Esophagus squamous epithelium (tissue), 5 donors: ENCODE data around the gene DLD. TPM values are rescaled to one million over a fixed set of nuclear protein-coding genes. Genes with fewer than 3 reads are reported as not detected.

ENCODE experiments used
- DNase-seq: peaks from one replicate; lab custom pipeline; 2025; lab: John Stamatoyannopoulos, UW
- H3K27ac ChIP-seq, 4 donors: fragments of 200-600 bp; sonication (generic); one replicate each; pipeline ENCODE4 v1.5.1; 2016 to 2019; ENCODE audit warnings: mild to moderate bottlenecking in 1 of 4
- H3K27me3 ChIP-seq, 4 donors: fragments of 200-600 bp; sonication (generic); 1 replicate in 3 of 4; 2 replicates in 1 of 4; pipeline versions ENCODE4 v1.5.1 to v1.6.0; 2017 to 2021; ENCODE audit warnings: antibody characterized with exemption in 1 of 4
- H3K36me3 ChIP-seq, 3 donors: fragments of 200-600 bp; sonication (generic); one replicate each; pipeline ENCODE4 v1.5.1; 2016 to 2019
- H3K4me1 ChIP-seq, 3 donors: fragments of 200-600 bp; sonication (generic); one replicate each; pipeline ENCODE4 v1.5.1; 2017 to 2019
- H3K4me3 ChIP-seq, 4 donors: fragments of 200-600 bp; sonication (generic); 1 replicate in 3 of 4; 2 replicates in 1 of 4; pipeline ENCODE4 v1.5.1; 2016 to 2019; ENCODE audit warnings: mild to moderate bottlenecking in 2 of 4, moderate library complexity in 1 of 4
- H3K9me3 ChIP-seq, 3 donors: fragments of 200-600 bp; sonication (generic); one replicate each; pipeline ENCODE4 v1.5.1; 2016 to 2019
- CTCF ChIP-seq, 6 experiments: fragments of 450-650 bp in 4 of 6; fragments of 200-600 bp in 2 of 6; sonication (generic) in 2 of 6; IDR thresholded peaks; one replicate each; pipeline ENCODE4 v1.5.1; 2016 to 2019; ENCODE audit warnings: antibody characterized with exemption in 6 of 6, mild to moderate bottlenecking in 4 of 6, moderate library complexity in 4 of 6
- POLR2A ChIP-seq, 4 donors: fragments of 450-650 bp; IDR thresholded peaks; one replicate each; pipeline ENCODE4 v1.6.1; 2017; ENCODE audit warnings: antibody characterized with exemption in 4 of 4, mild to moderate bottlenecking in 4 of 4, moderate library complexity in 3 of 4
- WGBS, 2 donors: methylation state at CpG; one replicate each; pipeline ENCODE4 v1.1.5; 2018; 5-methylcytosine and 5-hydroxymethylcytosine counted together
- intact Hi-C: fragments of 100-400 bp; cut with DNase I; formaldehyde crosslinking; loops from one replicate; pipeline ENCODE4 v1.15.0; 2022
- total RNA-seq, 4 donors: library from RNA; depleted of rRNA; stranded (reverse); fragments of >200 nt; gene quantifications; one replicate each; pipeline ENCODE4 v1.1.0, GENCODE V29; 2016
- donor health status: DM: yes; HTN: yes; CAD: no.

DLD gene
- total RNA-seq, 4 donors from 2014 or later = 48.6 to 132 (median 72.7) TPM

- intact Hi-C loops = no loop called here
- Histone ChIP-seq H3K4me3 (no peak overlapping the region), H3K9me3 (no peaks in the 10 kb centered on the region), H3K27me3 (peaks cover 0 to 12% (median 0%) of the 10 kb centered on the region in 4 donors), H3K4me1 (peaks cover 0 to 20% (median 6%) of the 10 kb centered on the region in 3 donors), H3K27ac (no peak overlapping the region), H3K36me3 (no peaks in the 10 kb centered on the region)
- 44 to 59% methylated on average over 2 of the region's 2 CpGs for WGBS, 2 donors
- no peak for DNase-seq
- TF ChIP-seq CTCF (IDR thresholded peaks at IDR 0.05) (no peak), POLR2A (IDR thresholded peaks at IDR 0.05) (no peak)
Observed at GRCh38 chr7:107857541-107857912, 33.5 kb upstream of the DLD start.

GRCh38 chr7:107858280-107858679 is 32.7 kb upstream of the DLD start:
- H3K27ac ChIP-seq = no peak overlapping the region
- intact Hi-C loops = no loop called here
- DNase-seq = no peak
- H3K36me3 ChIP-seq = no peaks in the 10 kb centered on the region
- TF ChIP-seq POLR2A (IDR thresholded peaks at IDR 0.05) (no peak), CTCF (IDR thresholded peaks at IDR 0.05) (no peak)
- H3K4me3 ChIP-seq = no peak overlapping the region
- no peaks in the 10 kb centered on the region for H3K9me3 ChIP-seq
- peaks cover 0 to 20% (median 6%) of the 10 kb centered on the region in 3 donors for H3K4me1 ChIP-seq
- peaks cover 0 to 14% (median 0%) of the 10 kb centered on the region in 4 donors for H3K27me3 ChIP-seq
- 87 to 94% methylated on average over 5 of the region's 5 CpGs for WGBS, 2 donors

GRCh38 chr7:107860279-107860961 is 30.6 kb upstream of the DLD start:
- Histone ChIP-seq H3K4me3 (no peak overlapping the region), H3K4me1 (peaks cover 0 to 20% (median 6%) of the 10 kb centered on the region in 3 donors), H3K9me3 (no peaks in the 10 kb centered on the region), H3K27me3 (peaks cover 0 to 14% (median 0%) of the 10 kb centered on the region in 4 donors), H3K36me3 (no peaks in the 10 kb centered on the region), H3K27ac (no peak overlapping the region)
- DNase-seq = no peak
- TF ChIP-seq CTCF (IDR thresholded peaks at IDR 0.05) = no peak
- TF ChIP-seq POLR2A (IDR thresholded peaks at IDR 0.05) = no peak
- intact Hi-C loops = loop anchor here (10.0 kb wide), 1 partner anchor 396 kb away; no protein-coding TSS in a partner anchor
- 55 to 64% methylated on average over 9 of the region's 9 CpGs for WGBS, 2 donors

- Histone ChIP-seq H3K4me3 (no peak overlapping the region), H3K36me3 (no peaks in the 10 kb centered on the region), H3K27ac (no peak overlapping the region), H3K4me1 (peaks cover 0 to 20% (median 6%) of the 10 kb centered on the region in 3 donors), H3K27me3 (peaks cover 0 to 12% (median 0%) of the 10 kb centered on the region in 4 donors), H3K9me3 (no peaks in the 10 kb centered on the region)
- intact Hi-C loops = loop anchor here (10.0 kb wide), 1 partner anchor 396 kb away; no protein-coding TSS in a partner anchor
- no peak for DNase-seq
- TF ChIP-seq CTCF (IDR thresholded peaks at IDR 0.05) (no peak), POLR2A (IDR thresholded peaks at IDR 0.05) (no peak)
- 66 to 79% methylated on average over 6 of the region's 6 CpGs for WGBS, 2 donors
Observed at GRCh38 chr7:107860981-107861652, 29.9 kb upstream of the DLD start.
